Neural progenitor cell (in vitro differentiated cells): ENCODE data around the gene PLXNB2.

Experiments used
- CTCF ChIP-seq: fragments of 200-600 bp; sonication (generic); IDR thresholded peaks from 2 replicates; pipeline ENCODE4 v1.5.1; 2017; ENCODE audit warnings: antibody characterized with exemption, mild to moderate bottlenecking
- EZH2 ChIP-seq: fragments of 200-600 bp; sonication (generic); IDR thresholded peaks from 2 replicates; pipeline ENCODE4 v1.6.1; 2017; ENCODE audit warnings: antibody characterized with exemption, mild to moderate bottlenecking, moderate library complexity
- EZH2phosphoT487 ChIP-seq: fragments of 200-600 bp; sonication (generic); IDR thresholded peaks from 2 replicates; pipeline ENCODE4 v1.6.1; 2017; ENCODE audit warnings: antibody characterized with exemption

- TF ChIP-seq CTCF (no peak), EZH2 (no peak), EZH2phosphoT487 (no peak)
These were observed 18.9 kb upstream of the PLXNB2 start for GRCh38 chr22:50326225-50326955.
